Hepatocyte (in vitro differentiated cells): ENCODE data around the gene MYO5C. TPM values are rescaled to one million over a fixed set of nuclear protein-coding genes. Genes with fewer than 3 reads are reported as not detected.

Experiments
- DNase-seq: peaks from one replicate; pipeline ENCODE4 v3.0.0-alpha.2; 2016; ENCODE audit warnings: low spot score
- H2AFZ ChIP-seq: fragments of 200-600 bp; sonication (generic); 2 replicates; pipeline ENCODE4 v1.6.0; 2016; ENCODE audit warnings: antibody characterized with exemption, mild to moderate bottlenecking
- H3K27ac ChIP-seq: fragments of 200-600 bp; sonication (generic); 2 replicates; pipeline ENCODE4 v1.5.1; 2016; ENCODE audit warnings: mild to moderate bottlenecking
- H3K27me3 ChIP-seq: fragments of 200-600 bp; sonication (generic); 2 replicates; pipeline ENCODE4 v1.6.1; 2016
- H3K36me3 ChIP-seq: fragments of 200-600 bp; sonication (generic); replicated peaks from 2 replicates; pipeline ENCODE4 v1.5.1; 2016; ENCODE audit warnings: low read depth; ENCODE audit not compliant: insufficient read depth
- H3K4me1 ChIP-seq: fragments of 200-600 bp; sonication (generic); 2 replicates; pipeline ENCODE4 v1.5.1; 2016; ENCODE audit warnings: mild to moderate bottlenecking, moderate library complexity; ENCODE audit not compliant: insufficient read depth
- H3K4me2 ChIP-seq: fragments of 200-600 bp; sonication (generic); 2 replicates; pipeline ENCODE4 v1.6.0; 2016
- H3K4me3 ChIP-seq: fragments of 200-600 bp; sonication (generic); 2 replicates; pipeline ENCODE4 v1.5.1; 2016; ENCODE audit warnings: mild to moderate bottlenecking
- H3K79me2 ChIP-seq: fragments of 200-600 bp; sonication (generic); 2 replicates; pipeline ENCODE4 v1.6.0; 2017; ENCODE audit warnings: mild to moderate bottlenecking
- H3K9me2 ChIP-seq: fragments of 200-600 bp; sonication (generic); replicated peaks from 2 replicates; pipeline ENCODE4 v1.6.0; 2017; ENCODE audit warnings: mild to moderate bottlenecking; ENCODE audit not compliant: insufficient read depth
- H3K9me3 ChIP-seq: fragments of 200-600 bp; sonication (generic); 2 replicates; pipeline ENCODE4 v1.5.1; 2016; ENCODE audit warnings: low read depth, mild to moderate bottlenecking
- H4K20me1 ChIP-seq: fragments of 200-600 bp; sonication (generic); 2 replicates; pipeline ENCODE4 v1.6.0; 2016; ENCODE audit warnings: mild to moderate bottlenecking; ENCODE audit not compliant: insufficient read depth, poor library complexity, severe bottlenecking
- EZH2 ChIP-seq: fragments of 200-600 bp; sonication (generic); IDR thresholded peaks from 2 replicates; pipeline ENCODE4 v1.6.1; 2016; ENCODE audit warnings: antibody characterized with exemption, mild to moderate bottlenecking, borderline replicate concordance
- EZH2phosphoT487 ChIP-seq: fragments of 200-600 bp; sonication (generic); IDR thresholded peaks from one replicate; pipeline ENCODE4 v1.6.1; 2018; ENCODE audit warnings: antibody characterized with exemption, mild to moderate bottlenecking, low read depth, moderate library complexity; ENCODE audit not compliant: unreplicated experiment, severe bottlenecking
- WGBS: methylation state at CpG from one replicate; pipeline ENCODE4 v1.1.6; 2016; ENCODE audit warnings: low lambda C conversion rate; ENCODE audit errors: missing lambda C conversion rate; 5-methylcytosine and 5-hydroxymethylcytosine counted together
- polyA plus RNA-seq: library from polyadenylated mRNA; unstranded; fragments of >200 nt; fragmentation: Nextera tagmentation; extraction: Ambion mirVana; gene quantifications from 2 replicates; pipeline ENCODE4 v1.2.1, GENCODE V29; 2016
- total RNA-seq: library from RNA; depleted of rRNA; stranded (reverse); fragments of >200 nt; gene quantifications from 2 replicates; pipeline ENCODE4 v1.2.3, GENCODE V29; 2014
- TF ChIP-seq, protein P1 (sequence below): fragments of 200-600 bp; sonication (generic); IDR thresholded peaks from 2 replicates; pipeline ENCODE4 v1.5.1; 2016; ENCODE audit warnings: antibody characterized with exemption, mild to moderate bottlenecking; ENCODE audit not compliant: poor library complexity

Gene MYO5C
- total and polyA plus RNA-seq, 2 experiments from 2014 or later, result 10.2 to 18.2 TPM

DNA sequence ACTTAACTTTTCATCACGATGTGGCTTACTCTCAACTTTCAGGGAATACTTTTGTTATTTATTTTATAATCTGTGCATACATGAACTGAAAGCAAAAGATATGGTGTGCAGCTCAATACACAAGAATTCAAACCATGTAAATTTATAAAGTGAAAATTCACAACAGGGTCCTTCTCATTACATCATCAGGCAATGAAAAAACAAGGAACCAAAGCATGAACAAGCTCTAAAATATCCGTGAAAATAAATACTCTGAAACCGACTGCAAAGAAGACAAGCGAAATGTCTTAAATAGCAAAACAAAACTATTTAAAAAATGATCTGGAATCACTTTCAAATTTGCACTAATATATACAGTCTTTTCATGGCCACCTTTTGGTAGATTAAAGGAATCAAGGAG lies 133.3 kb downstream of the MYO5C start:
- TF ChIP-seq EZH2, result no peak
- TF ChIP-seq, protein P1, sequence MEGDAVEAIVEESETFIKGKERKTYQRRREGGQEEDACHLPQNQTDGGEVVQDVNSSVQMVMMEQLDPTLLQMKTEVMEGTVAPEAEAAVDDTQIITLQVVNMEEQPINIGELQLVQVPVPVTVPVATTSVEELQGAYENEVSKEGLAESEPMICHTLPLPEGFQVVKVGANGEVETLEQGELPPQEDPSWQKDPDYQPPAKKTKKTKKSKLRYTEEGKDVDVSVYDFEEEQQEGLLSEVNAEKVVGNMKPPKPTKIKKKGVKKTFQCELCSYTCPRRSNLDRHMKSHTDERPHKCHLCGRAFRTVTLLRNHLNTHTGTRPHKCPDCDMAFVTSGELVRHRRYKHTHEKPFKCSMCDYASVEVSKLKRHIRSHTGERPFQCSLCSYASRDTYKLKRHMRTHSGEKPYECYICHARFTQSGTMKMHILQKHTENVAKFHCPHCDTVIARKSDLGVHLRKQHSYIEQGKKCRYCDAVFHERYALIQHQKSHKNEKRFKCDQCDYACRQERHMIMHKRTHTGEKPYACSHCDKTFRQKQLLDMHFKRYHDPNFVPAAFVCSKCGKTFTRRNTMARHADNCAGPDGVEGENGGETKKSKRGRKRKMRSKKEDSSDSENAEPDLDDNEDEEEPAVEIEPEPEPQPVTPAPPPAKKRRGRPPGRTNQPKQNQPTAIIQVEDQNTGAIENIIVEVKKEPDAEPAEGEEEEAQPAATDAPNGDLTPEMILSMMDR, result no peak
- TF ChIP-seq EZH2phosphoT487, result no peak
- Histone ChIP-seq H3K36me3 (no peaks in the 10 kb centered on the region), H3K27me3 (no peaks in the 10 kb centered on the region), H3K9me3 (no peaks in the 10 kb centered on the region), H4K20me1 (no peaks in the 10 kb centered on the region), H3K9me2 (no peaks in the 10 kb centered on the region), H3K4me2 (no peak overlapping the region), H2AFZ (no peak overlapping the region), H3K4me1 (no peaks in the 10 kb centered on the region), H3K27ac (no peak overlapping the region), H3K4me3 (no peak overlapping the region), H3K79me2 (no peaks in the 10 kb centered on the region)
- no peak for DNase-seq
- 88% methylated on average over 4 of the region's 4 CpGs for WGBS

DNA sequence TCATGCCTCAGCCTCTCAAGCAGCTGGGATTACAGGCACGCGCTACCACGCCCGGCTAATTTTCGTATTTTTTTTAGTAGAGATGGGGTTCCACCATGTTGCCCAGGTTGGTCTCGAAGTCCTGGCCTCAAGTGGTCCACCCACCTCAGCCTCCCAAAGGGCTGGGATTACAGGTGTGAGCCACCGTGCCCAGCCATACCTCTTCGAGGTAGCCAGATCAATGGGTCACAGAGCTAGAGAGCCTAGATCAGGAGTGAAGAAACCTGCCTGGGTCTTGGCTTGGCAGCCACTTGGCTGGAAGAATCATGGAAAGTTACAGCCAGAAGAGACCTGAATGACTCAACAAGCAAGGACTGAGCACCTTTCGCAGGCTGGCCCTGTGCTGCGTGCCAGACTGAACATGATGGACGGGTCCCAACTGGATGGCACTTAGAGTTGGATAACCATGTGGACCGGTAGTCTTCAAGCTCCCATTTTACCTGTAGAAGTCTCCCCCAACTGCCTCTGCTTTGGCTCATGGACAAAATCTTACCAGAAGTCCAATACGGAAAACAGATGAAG lies 134.1 kb downstream of the MYO5C start:
- TF ChIP-seq EZH2 (no peak), EZH2phosphoT487 (no peak)
- TF ChIP-seq, protein P1, result no peak

DNA sequence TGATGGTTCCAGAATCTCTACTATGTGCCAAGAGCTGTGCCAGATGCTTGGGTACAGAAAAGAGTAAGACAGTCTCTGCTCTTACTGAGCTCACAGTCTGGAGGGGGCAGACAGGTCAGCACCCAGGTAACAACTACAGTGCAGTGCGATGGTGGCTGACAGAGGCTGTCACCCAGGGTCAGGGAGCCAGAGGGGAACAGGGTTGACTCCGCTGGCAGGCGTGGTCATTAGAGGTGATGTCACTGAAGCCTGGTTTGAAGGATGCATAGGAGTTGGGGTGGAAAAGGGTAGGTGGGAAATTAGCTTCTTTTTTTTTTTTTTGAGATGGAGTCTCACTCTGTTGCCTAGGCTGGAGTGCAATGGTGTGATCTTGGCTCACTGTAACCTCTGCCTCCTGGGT lies 136.0 kb downstream of the MYO5C start:
- DNase-seq, result no peak
- no peaks in the 10 kb centered on the region for H3K27me3 ChIP-seq
- TF ChIP-seq EZH2phosphoT487, result no peak
- no peak for TF ChIP-seq EZH2
- TF ChIP-seq, protein P1, result no peak
- no peaks in the 10 kb centered on the region for H3K36me3 ChIP-seq
- H4K20me1 ChIP-seq, result no peaks in the 10 kb centered on the region
- no peak overlapping the region for H2AFZ ChIP-seq
- H3K9me3 ChIP-seq, result no peaks in the 10 kb centered on the region
- H3K4me3 ChIP-seq, result no peak overlapping the region
- H3K27ac ChIP-seq, result no peak overlapping the region
- H3K9me2 ChIP-seq, result no peaks in the 10 kb centered on the region
- no peak overlapping the region for H3K4me2 ChIP-seq
- no peaks in the 10 kb centered on the region for H3K79me2 ChIP-seq
- H3K4me1 ChIP-seq, result no peaks in the 10 kb centered on the region
- WGBS, result 97% methylated on average over 3 of the region's 3 CpGs

More for the DNA sequence above, 134.1 kb downstream of the MYO5C start:
- Histone ChIP-seq H3K4me2 (no peak overlapping the region), H3K27me3 (no peaks in the 10 kb centered on the region), H4K20me1 (no peaks in the 10 kb centered on the region), H3K9me3 (no peaks in the 10 kb centered on the region), H3K79me2 (no peaks in the 10 kb centered on the region), H3K27ac (no peak overlapping the region), H3K9me2 (no peaks in the 10 kb centered on the region), H3K36me3 (no peaks in the 10 kb centered on the region), H3K4me1 (no peaks in the 10 kb centered on the region), H2AFZ (no peak overlapping the region), H3K4me3 (no peak overlapping the region)
- no peak for DNase-seq
- WGBS, result 94% methylated on average over 13 of the region's 13 CpGs
